ENCODE results near the gene CELF6. TPM values are rescaled to one million over a fixed set of nuclear protein-coding genes. Genes with fewer than 3 reads are reported as not detected.
A peak's percentile ranks its signal among the peaks of the same experiment; 100 is the strongest.

CELF6 gene
- polyA plus RNA-seq, 1 of the 3 experiments (the other 2 are of a cell fraction) = 0.20 TPM

DNA sequence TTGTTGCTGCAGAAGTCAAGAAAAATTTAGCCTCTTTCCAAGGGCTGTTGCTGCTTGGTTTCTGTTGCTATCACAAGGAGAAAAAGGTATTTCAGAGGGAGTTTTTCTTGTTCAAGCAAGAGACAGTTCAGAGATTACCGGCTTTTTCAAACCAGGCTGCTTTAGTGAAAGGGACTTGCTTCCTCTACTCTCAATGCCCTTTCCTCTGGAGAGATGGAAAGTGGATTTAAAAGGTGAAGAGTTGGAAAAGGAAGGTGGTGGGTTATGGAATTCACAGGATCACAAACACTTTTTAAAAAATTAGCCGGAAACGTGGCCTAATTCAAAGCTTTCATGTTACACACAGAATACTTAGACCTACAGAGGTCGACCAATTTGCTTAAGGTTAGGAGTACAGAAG lies 48.7 kb downstream of the CELF6 start:
- 61% methylated on average over 4 of the region's 4 CpGs for WGBS (ENCODE audit: low lambda C conversion rate)
- H2AFZ ChIP-seq (ENCODE audit: low read depth) = no peak overlapping the region

DNA sequence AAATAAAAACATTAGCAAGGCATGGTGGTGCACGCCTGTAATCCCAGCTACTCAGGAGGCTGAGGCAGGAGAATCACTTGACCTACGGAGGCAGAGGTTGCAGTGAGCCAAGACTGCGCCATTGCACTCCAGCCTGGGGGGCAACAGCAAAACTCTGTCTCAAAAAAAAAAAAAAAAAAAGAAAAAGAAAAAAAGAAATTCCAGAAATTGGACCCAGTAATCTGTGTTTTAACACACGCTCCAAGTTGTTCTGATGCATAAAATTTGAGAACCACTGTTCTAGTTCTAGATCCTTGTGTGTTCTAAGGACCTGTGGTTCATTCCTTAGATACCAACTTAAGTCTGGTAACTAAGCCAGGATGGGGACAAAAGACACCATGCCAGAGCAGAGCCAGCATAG lies 50.2 kb downstream of the CELF6 start:
- Histone ChIP-seq H3K4me1 (ENCODE audit: control insufficient read depth in 1 of 2, insufficient read depth in 2 of 2, low read depth in 1 of 2, low read length in 1 of 2) (peaks cover 9 to 12% of the 10 kb centered on the region in 2 experiments; a peak in 3 of 4 replicates), H3K27me3 (ENCODE audit: insufficient read depth) (no peaks in the 10 kb centered on the region)
- POLR2A ChIA-PET = no interaction called here

More for the DNA sequence above, 48.7 kb downstream of the CELF6 start:
- no peak for DNase-seq
- peak overlapping the region; percentile 90; the same call in 1 of the 2 replicates for H3K9ac ChIP-seq
- H3K4me2 ChIP-seq = peak overlapping the region; percentile 87
- no peaks in the 10 kb centered on the region for H3K27me3 ChIP-seq (ENCODE audit: insufficient read depth)
- peak overlapping the region; percentile 87 to 91; a peak in 2 of 4 replicates for H3K4me3 ChIP-seq (ENCODE audit: low read depth in 2 of 2, low read length in 1 of 2)
- TF ChIP-seq MEF2A (IDR thresholded peaks at IDR 0.05; ENCODE audit: borderline replicate concordance, low read depth) (no peak), RCOR1 (IDR thresholded peaks at IDR 0.05; ENCODE audit: low read length) (no peak), NRF1 (IDR thresholded peaks at IDR 0.05; ENCODE audit: low read depth, low read length) (no peak), SIN3A (IDR thresholded peaks at IDR 0.05; ENCODE audit: borderline replicate concordance, low read depth, low read length) (no peak), RAD21 (IDR thresholded peaks at IDR 0.05; ENCODE audit: low read length) (no peak)
- TF ChIP-seq, protein P1, sequence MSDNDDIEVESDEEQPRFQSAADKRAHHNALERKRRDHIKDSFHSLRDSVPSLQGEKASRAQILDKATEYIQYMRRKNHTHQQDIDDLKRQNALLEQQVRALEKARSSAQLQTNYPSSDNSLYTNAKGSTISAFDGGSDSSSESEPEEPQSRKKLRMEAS (IDR thresholded peaks at IDR 0.05; ENCODE audit: low read depth) = no peak
- H3K9me3 ChIP-seq = no peaks in the 10 kb centered on the region
- H3K9me2 ChIP-seq = no peaks in the 10 kb centered on the region
- POLR2A ChIA-PET = no interaction called here
- no peak overlapping the region for H3K27ac ChIP-seq (ENCODE audit: low read depth in 2 of 2, low read length in 1 of 2)
- peaks cover 9 to 12% of the 10 kb centered on the region in 2 experiments; a peak in 3 of 4 replicates for H3K4me1 ChIP-seq (ENCODE audit: control insufficient read depth in 1 of 2, insufficient read depth in 2 of 2, low read depth in 1 of 2, low read length in 1 of 2)
- peaks cover 25 to 27% of the 10 kb centered on the region in 2 experiments for H3K36me3 ChIP-seq (replicated peaks in 1 of 2; ENCODE audit: control insufficient read depth in 1 of 2, insufficient read depth in 2 of 2, low read length in 1 of 2)
- H4K20me1 ChIP-seq (ENCODE audit: insufficient read depth) = no peaks in the 10 kb centered on the region
- CTCF ChIA-PET = interaction anchor here (1.9 to 2.0 kb wide), 2 partner anchors 17 to 41 kb away, joined by 5 to 6 read pairs; no protein-coding TSS in a partner anchor
- H3F3A ChIP-seq (replicated peaks; ENCODE audit: insufficient read depth) = no peaks in the 10 kb centered on the region
- H3K79me2 ChIP-seq (ENCODE audit: insufficient read depth) = peaks cover 39% of the 10 kb centered on the region

More for the DNA sequence above, 50.2 kb downstream of the CELF6 start:
- Histone ChIP-seq H3K4me3 (ENCODE audit: low read depth in 2 of 2, low read length in 1 of 2) (no peak overlapping the region), H3K4me2 (no peak overlapping the region), H2AFZ (ENCODE audit: low read depth) (no peak overlapping the region), H3K79me2 (ENCODE audit: insufficient read depth) (peaks cover 39% of the 10 kb centered on the region), H3K36me3 (replicated peaks in 1 of 2; ENCODE audit: control insufficient read depth in 1 of 2, insufficient read depth in 2 of 2, low read length in 1 of 2) (peaks cover 39 to 42% of the 10 kb centered on the region in 2 experiments), H3K9ac (no peak overlapping the region), H3K9me2 (no peaks in the 10 kb centered on the region), H3K27ac (ENCODE audit: low read depth in 2 of 2, low read length in 1 of 2) (no peak overlapping the region), H4K20me1 (ENCODE audit: insufficient read depth) (no peaks in the 10 kb centered on the region), H3K9me3 (no peaks in the 10 kb centered on the region), H3F3A (replicated peaks; ENCODE audit: insufficient read depth) (no peaks in the 10 kb centered on the region)
- DNase-seq = no peak
- 96% methylated on average over 4 of the region's 4 CpGs for WGBS (ENCODE audit: low lambda C conversion rate)
- CTCF ChIA-PET = interaction anchor here (1.9 kb wide), 1 partner anchor 43 kb away, joined by 6 read pairs; no protein-coding TSS in a partner anchor
- no peak for TF ChIP-seq YY1 (IDR thresholded peaks at IDR 0.05; ENCODE audit: low read depth)
- TF ChIP-seq ELF1 (IDR thresholded peaks at IDR 0.05) = no peak
- no peak for TF ChIP-seq FOXJ3 (CRISPR knock-in tag; IDR thresholded peaks at IDR 0.05)
- no peak for TF ChIP-seq RAD21 (IDR thresholded peaks at IDR 0.05; ENCODE audit: low read length)
- TF ChIP-seq RXRA (IDR thresholded peaks at IDR 0.05; ENCODE audit: borderline replicate concordance, low read depth) = no peak
- no peak for TF ChIP-seq RFX5 (IDR thresholded peaks at IDR 0.05; ENCODE audit: low read length)
- no peak for TF ChIP-seq TCF12 (IDR thresholded peaks at IDR 0.05)
- TF ChIP-seq JUND (IDR thresholded peaks at IDR 0.05) = no peak
- TF ChIP-seq, protein P2, sequence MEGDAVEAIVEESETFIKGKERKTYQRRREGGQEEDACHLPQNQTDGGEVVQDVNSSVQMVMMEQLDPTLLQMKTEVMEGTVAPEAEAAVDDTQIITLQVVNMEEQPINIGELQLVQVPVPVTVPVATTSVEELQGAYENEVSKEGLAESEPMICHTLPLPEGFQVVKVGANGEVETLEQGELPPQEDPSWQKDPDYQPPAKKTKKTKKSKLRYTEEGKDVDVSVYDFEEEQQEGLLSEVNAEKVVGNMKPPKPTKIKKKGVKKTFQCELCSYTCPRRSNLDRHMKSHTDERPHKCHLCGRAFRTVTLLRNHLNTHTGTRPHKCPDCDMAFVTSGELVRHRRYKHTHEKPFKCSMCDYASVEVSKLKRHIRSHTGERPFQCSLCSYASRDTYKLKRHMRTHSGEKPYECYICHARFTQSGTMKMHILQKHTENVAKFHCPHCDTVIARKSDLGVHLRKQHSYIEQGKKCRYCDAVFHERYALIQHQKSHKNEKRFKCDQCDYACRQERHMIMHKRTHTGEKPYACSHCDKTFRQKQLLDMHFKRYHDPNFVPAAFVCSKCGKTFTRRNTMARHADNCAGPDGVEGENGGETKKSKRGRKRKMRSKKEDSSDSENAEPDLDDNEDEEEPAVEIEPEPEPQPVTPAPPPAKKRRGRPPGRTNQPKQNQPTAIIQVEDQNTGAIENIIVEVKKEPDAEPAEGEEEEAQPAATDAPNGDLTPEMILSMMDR (IDR thresholded peaks at IDR 0.05) = no peak
- TF ChIP-seq, protein P3, sequence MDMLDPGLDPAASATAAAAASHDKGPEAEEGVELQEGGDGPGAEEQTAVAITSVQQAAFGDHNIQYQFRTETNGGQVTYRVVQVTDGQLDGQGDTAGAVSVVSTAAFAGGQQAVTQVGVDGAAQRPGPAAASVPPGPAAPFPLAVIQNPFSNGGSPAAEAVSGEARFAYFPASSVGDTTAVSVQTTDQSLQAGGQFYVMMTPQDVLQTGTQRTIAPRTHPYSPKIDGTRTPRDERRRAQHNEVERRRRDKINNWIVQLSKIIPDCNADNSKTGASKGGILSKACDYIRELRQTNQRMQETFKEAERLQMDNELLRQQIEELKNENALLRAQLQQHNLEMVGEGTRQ (IDR thresholded peaks at IDR 0.05; ENCODE audit: borderline replicate concordance, low read depth, low read length) = no peak
- no peak for TF ChIP-seq SMC3 (IDR thresholded peaks at IDR 0.05; ENCODE audit: low read depth, low read length)
- no peak for TF ChIP-seq POLR2AphosphoS5 (IDR thresholded peaks at IDR 0.05; ENCODE audit: low read depth, low read length)
- TF ChIP-seq, protein P4, sequence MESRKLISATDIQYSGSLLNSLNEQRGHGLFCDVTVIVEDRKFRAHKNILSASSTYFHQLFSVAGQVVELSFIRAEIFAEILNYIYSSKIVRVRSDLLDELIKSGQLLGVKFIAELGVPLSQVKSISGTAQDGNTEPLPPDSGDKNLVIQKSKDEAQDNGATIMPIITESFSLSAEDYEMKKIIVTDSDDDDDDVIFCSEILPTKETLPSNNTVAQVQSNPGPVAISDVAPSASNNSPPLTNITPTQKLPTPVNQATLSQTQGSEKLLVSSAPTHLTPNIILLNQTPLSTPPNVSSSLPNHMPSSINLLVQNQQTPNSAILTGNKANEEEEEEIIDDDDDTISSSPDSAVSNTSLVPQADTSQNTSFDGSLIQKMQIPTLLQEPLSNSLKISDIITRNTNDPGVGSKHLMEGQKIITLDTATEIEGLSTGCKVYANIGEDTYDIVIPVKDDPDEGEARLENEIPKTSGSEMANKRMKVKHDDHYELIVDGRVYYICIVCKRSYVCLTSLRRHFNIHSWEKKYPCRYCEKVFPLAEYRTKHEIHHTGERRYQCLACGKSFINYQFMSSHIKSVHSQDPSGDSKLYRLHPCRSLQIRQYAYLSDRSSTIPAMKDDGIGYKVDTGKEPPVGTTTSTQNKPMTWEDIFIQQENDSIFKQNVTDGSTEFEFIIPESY (IDR thresholded peaks at IDR 0.05; ENCODE audit: borderline replicate concordance, low read depth) = no peak
- no peak for TF ChIP-seq TEAD4 (IDR thresholded peaks at IDR 0.05; ENCODE audit: borderline replicate concordance, insufficient read depth)
- TF ChIP-seq NFIC (IDR thresholded peaks at IDR 0.05; ENCODE audit: borderline replicate concordance) = no peak
- TF ChIP-seq CHD2 (IDR thresholded peaks at IDR 0.05; ENCODE audit: low read length, partially characterized antibody) = no peak
- TF ChIP-seq SIN3A (IDR thresholded peaks at IDR 0.05; ENCODE audit: borderline replicate concordance, low read depth, low read length) = no peak
- TF ChIP-seq FOSL2 (IDR thresholded peaks at IDR 0.05; ENCODE audit: borderline replicate concordance, low read depth) = no peak
